GM23338 (cell line): Measurements from ENCODE around the gene C8A. TPM values are rescaled to one million over a fixed set of nuclear protein-coding genes. Genes with fewer than 3 reads are reported as not detected.

Experiments used
- ATAC-seq: fragments of 200-7000 bp; cut with Tn5 transposase; 3 replicates; pipeline ENCODE4 v1.9.1; 2020
- DNase-seq: peaks from one replicate; pipeline ENCODE4 v3.0.0-alpha.2; 2015; ENCODE audit warnings: low spot score
- H2AFZ ChIP-seq: fragments of 200-600 bp; sonication (generic); 2 replicates; pipeline ENCODE4 v1.8.0; 2016; ENCODE audit warnings: antibody characterized with exemption, mild to moderate bottlenecking, moderate library complexity
- H3F3A ChIP-seq: fragments of 200-600 bp; sonication (generic); replicated peaks from 2 replicates; pipeline ENCODE4 v1.8.0; 2017; ENCODE audit warnings: antibody characterized with exemption, mixed run types, low read depth
- H3K27ac ChIP-seq: fragments of 200-600 bp; sonication (generic); 2 replicates; pipeline ENCODE4 v1.6.1; 2016; ENCODE audit warnings: low read depth
- H3K27me3 ChIP-seq: fragments of 200-600 bp; sonication (generic); 2 replicates; pipeline ENCODE4 v1.8.0; 2016; ENCODE audit warnings: mild to moderate bottlenecking, mixed run types, moderate library complexity; ENCODE audit not compliant: insufficient read depth
- H3K36me3 ChIP-seq: fragments of 200-600 bp; sonication (generic); 2 replicates; pipeline ENCODE4 v1.8.0; 2016; ENCODE audit warnings: mild to moderate bottlenecking; ENCODE audit not compliant: insufficient read depth
- H3K4me1 ChIP-seq: fragments of 200-600 bp; sonication (generic); 2 replicates; pipeline ENCODE4 v1.8.0; 2016; ENCODE audit warnings: mild to moderate bottlenecking, moderate library complexity; ENCODE audit not compliant: insufficient read depth
- H3K4me2 ChIP-seq: fragments of 200-600 bp; sonication (generic); 2 replicates; pipeline ENCODE4 v1.7.1; 2017; ENCODE audit warnings: mixed run types
- H3K4me3 ChIP-seq: fragments of 200-600 bp; sonication (generic); 2 replicates; pipeline ENCODE4 v1.6.1; 2016; ENCODE audit warnings: mixed run types
- H3K79me2 ChIP-seq: fragments of 200-600 bp; sonication (generic); replicated peaks from 2 replicates; pipeline ENCODE4 v1.8.0; 2017; ENCODE audit warnings: mild to moderate bottlenecking; ENCODE audit not compliant: insufficient read depth
- H3K9me2 ChIP-seq: fragments of 200-600 bp; sonication (generic); 2 replicates; pipeline ENCODE4 v1.8.0; 2017; ENCODE audit not compliant: insufficient read depth
- H4K20me1 ChIP-seq: fragments of 200-600 bp; sonication (generic); replicated peaks from 2 replicates; pipeline ENCODE4 v1.8.0; 2017; ENCODE audit warnings: mild to moderate bottlenecking; ENCODE audit not compliant: insufficient read depth
- H3K27ac Mint-ChIP-seq: 2 replicates; pipeline ENCODE4 v1.8.0; 2020; ENCODE audit warnings: inconsistent platforms, mild to moderate bottlenecking, moderate library complexity, mixed read lengths
- H3K27me3 Mint-ChIP-seq: 3 replicates; pipeline ENCODE4 v1.8.0; 2022; ENCODE audit warnings: low read depth, mild to moderate bottlenecking, moderate library complexity, mixed read lengths, inconsistent platforms; ENCODE audit not compliant: insufficient read depth, poor library complexity
- H3K36me3 Mint-ChIP-seq: 3 replicates; pipeline ENCODE4 v1.8.0; 2021; ENCODE audit warnings: low read depth, mild to moderate bottlenecking, inconsistent platforms, moderate library complexity, mixed read lengths
- H3K4me1 Mint-ChIP-seq: 3 replicates; pipeline ENCODE4 v1.8.0; 2020; ENCODE audit warnings: mild to moderate bottlenecking, inconsistent platforms, mixed read lengths
- H3K4me3 Mint-ChIP-seq: 3 replicates; pipeline ENCODE4 v1.8.0; 2021; ENCODE audit warnings: moderate library complexity, mild to moderate bottlenecking, inconsistent platforms, mixed read lengths
- H3K9me3 Mint-ChIP-seq: 3 replicates; pipeline ENCODE4 v1.8.0; 2020; ENCODE audit warnings: moderate library complexity, mild to moderate bottlenecking, inconsistent platforms, mixed read lengths
- CREB1 ChIP-seq: fragments of 250-450 bp; sonication (Bioruptor Pico); IDR thresholded peaks from 2 replicates; pipeline ENCODE4 v1.5.0; 2020; ENCODE audit warnings: low read depth, mild to moderate bottlenecking, moderate library complexity
- CTCF ChIP-seq, 2 experiments: fragments of 200-600 bp in 1 of 2; sonication (generic) in 1 of 2; conservative IDR thresholded peaks; 2 replicates each; pipeline versions ENCODE4 v1.5.1 to v1.6.1; 2016 to 2017; ENCODE audit warnings: antibody characterized with exemption in 2 of 2, low read depth in 2 of 2, mild to moderate bottlenecking in 2 of 2, moderate library complexity in 1 of 2
- EZH2 ChIP-seq: fragments of 200-600 bp; sonication (generic); IDR thresholded peaks from one replicate; pipeline ENCODE4 v1.8.0; 2017; ENCODE audit warnings: antibody characterized with exemption, mild to moderate bottlenecking, low read depth; ENCODE audit not compliant: unreplicated experiment
- EZH2phosphoT487 ChIP-seq: fragments of 200-600 bp; sonication (generic); IDR thresholded peaks from one replicate; pipeline ENCODE4 v1.8.1; 2018; ENCODE audit warnings: antibody characterized with exemption; ENCODE audit not compliant: unreplicated experiment
- JUNB ChIP-seq: IDR thresholded peaks from one replicate; pipeline ENCODE4 v1.6.1; 2016; ENCODE audit warnings: antibody characterized with exemption; ENCODE audit not compliant: unreplicated experiment
- NANOG ChIP-seq: IDR thresholded peaks from 2 replicates; pipeline ENCODE4 v1.6.1; 2016; ENCODE audit warnings: antibody characterized with exemption, borderline replicate concordance
- POLR2AphosphoS5 ChIP-seq: IDR thresholded peaks from 2 replicates; pipeline ENCODE4 v1.6.1; 2016; ENCODE audit warnings: antibody characterized with exemption, low read depth
- REST ChIP-seq: IDR thresholded peaks from one replicate; pipeline ENCODE4 v1.6.1; 2018; ENCODE audit warnings: antibody characterized with exemption; ENCODE audit not compliant: unreplicated experiment
- STAT1 ChIP-seq: IDR thresholded peaks from one replicate; pipeline ENCODE4 v1.6.1; 2016; ENCODE audit warnings: antibody characterized with exemption; ENCODE audit not compliant: unreplicated experiment
- ZNF114 ChIP-seq: fragments of 250-450 bp; sonication (Bioruptor Pico); IDR thresholded peaks from 2 replicates; pipeline ENCODE4 v1.5.0; 2020; ENCODE audit warnings: mild to moderate bottlenecking, moderate library complexity
- ZNF331 ChIP-seq: fragments of 250-450 bp; sonication (Bioruptor Pico); IDR thresholded peaks from 2 replicates; pipeline ENCODE4 v1.5.0; 2020; ENCODE audit warnings: low read depth, mild to moderate bottlenecking, moderate library complexity
- ZNF462 ChIP-seq: fragments of 250-450 bp; sonication (Bioruptor Pico); IDR thresholded peaks from 2 replicates; pipeline ENCODE4 v1.5.0; 2020; ENCODE audit warnings: mild to moderate bottlenecking, moderate library complexity
- polyA plus RNA-seq: library from polyadenylated mRNA; unstranded; fragments of >200 nt; fragmentation: Nextera tagmentation; extraction: Ambion mirVana; gene quantifications from 2 replicates; pipeline ENCODE4 v1.2.1, GENCODE V29; 2016
- total RNA-seq: library from RNA; depleted of rRNA; stranded (reverse); fragments of >200 nt; shearing (Covaris generic); gene quantifications from 2 replicates; pipeline ENCODE4 v1.2.3, GENCODE V29; 2014

Gene C8A
- total and polyA plus RNA-seq, 2 experiments from 2014 or later, result not detected

- no peaks in the 10 kb centered on the region for H3K36me3 Mint-ChIP-seq
- Histone ChIP-seq H3K4me3 (no peak overlapping the region), H2AFZ (no peak overlapping the region), H3K4me1 (peaks cover 16% of the 10 kb centered on the region), H3F3A (no peaks in the 10 kb centered on the region), H3K36me3 (no peaks in the 10 kb centered on the region), H3K79me2 (no peaks in the 10 kb centered on the region), H3K9me2 (no peaks in the 10 kb centered on the region), H4K20me1 (no peaks in the 10 kb centered on the region), H3K27me3 (no peaks in the 10 kb centered on the region), H3K4me2 (no peak overlapping the region), H3K27ac (no peak overlapping the region)
- ATAC-seq (no peak), DNase-seq (no peak)
- TF ChIP-seq EZH2phosphoT487 (no peak), STAT1 (no peak)
- no peak overlapping the region for H3K4me3 Mint-ChIP-seq
- H3K27me3 Mint-ChIP-seq, result no peaks in the 10 kb centered on the region
- H3K27ac Mint-ChIP-seq, result no peak overlapping the region
- H3K4me1 Mint-ChIP-seq, result peaks cover 21% of the 10 kb centered on the region
- no peaks in the 10 kb centered on the region for H3K9me3 Mint-ChIP-seq
These were observed 74.9 kb downstream of the C8A start for GRCh38 chr1:56929492-56929891.

- no peaks in the 10 kb centered on the region for H3K79me2 ChIP-seq
- no peak overlapping the region for H3K4me3 Mint-ChIP-seq
- peak; percentile 22 for DNase-seq
- no peak overlapping the region for H3K27ac Mint-ChIP-seq
- H3K27me3 ChIP-seq, result no peaks in the 10 kb centered on the region
- H3F3A ChIP-seq, result no peaks in the 10 kb centered on the region
- ATAC-seq, result no peak
- H3K27me3 Mint-ChIP-seq, result no peaks in the 10 kb centered on the region
- H3K4me1 Mint-ChIP-seq, result peaks cover 16% of the 10 kb centered on the region
- peaks cover 15% of the 10 kb centered on the region for H3K4me1 ChIP-seq
- H3K9me2 ChIP-seq, result no peaks in the 10 kb centered on the region
- H3K4me3 ChIP-seq, result no peak overlapping the region
- H3K9me3 Mint-ChIP-seq, result no peaks in the 10 kb centered on the region
- no peaks in the 10 kb centered on the region for H3K36me3 Mint-ChIP-seq
- no peak overlapping the region for H3K27ac ChIP-seq
- H3K36me3 ChIP-seq, result no peaks in the 10 kb centered on the region
- H2AFZ ChIP-seq, result no peak overlapping the region
- H4K20me1 ChIP-seq, result no peaks in the 10 kb centered on the region
- no peak overlapping the region for H3K4me2 ChIP-seq
- TF ChIP-seq EZH2phosphoT487 (no peak), POLR2AphosphoS5 (no peak), JUNB (no peak), REST (no peak), CTCF (conservative IDR thresholded peaks at IDR 0.05; ENCODE audit: low read depth in 2 of 2) (no peak), EZH2 (no peak), ZNF114 (CRISPR knock-in tag) (no peak), ZNF331 (CRISPR knock-in tag) (no peak), ZNF462 (no peak), NANOG (no peak), CREB1 (no peak)
These were observed 76.6 kb downstream of the C8A start for GRCh38 chr1:56931211-56931610.
